HCT116 (cell line): ENCODE results near the gene ZBTB20. TPM values are rescaled to one million over a fixed set of nuclear protein-coding genes. Genes with fewer than 3 reads are reported as not detected.

Experiments used
- ATAC-seq: fragments of 200-7000 bp; cut with Tn5 transposase; 2 replicates; pipeline ENCODE4 v1.9.1; 2020; ENCODE audit warnings: mild to moderate bottlenecking, moderate library complexity
- BruUV-seq: library from RNA; stranded (reverse); fragments of 400-500 nt; replicated peaks from 2 replicates; lab custom pipeline; 2021; lab: Mats Ljungman, UMichigan
- CTCF ChIA-PET: fragments of 300-600 bp; sonication (Branson Sonifier 250); formaldehyde crosslinking; loops from one replicate; lab custom pipeline; 2021; ENCODE audit warnings: antibody characterized with exemption; lab: Charles Lee
- POLR2A ChIA-PET: fragments of 300-600, 350-600 bp; sonication (Branson Sonifier 250); formaldehyde crosslinking; loops from one replicate; lab custom pipeline; 2021; ENCODE audit warnings: antibody characterized with exemption; lab: Charles Lee
- RAD21 ChIA-PET, 2 experiments: fragments of 300-600 bp; sonication (Branson Sonifier 250); formaldehyde crosslinking; loops; one replicate each; lab custom pipeline; 2023; ENCODE audit warnings: low total read pairs in 2 of 2; ENCODE audit not compliant: uncharacterized antibody in 2 of 2, unreplicated experiment in 2 of 2, low non-redundant PET in 1 of 2; lab: Charles Lee
- DNase-seq: peaks from one replicate; pipeline ENCODE4 v3.0.0-alpha.2; 2010; ENCODE audit warnings: low read depth, low spot score
- H2AFZ ChIP-seq: fragments of 200-600 bp; shearing (Covaris generic), sonication (generic); 2 replicates; pipeline ENCODE4 v1.6.1; 2017; ENCODE audit warnings: low read depth, mixed run types, mixed read lengths, antibody characterized with exemption, low read length; ENCODE audit not compliant: poor library complexity, severe bottlenecking
- H3K27ac ChIP-seq: 2 replicates; pipeline ENCODE4 v1.5.1; 2012; ENCODE audit warnings: low read depth, low read length
- H3K27me3 ChIP-seq: fragments of 200-600 bp; sonication (generic); 2 replicates; pipeline ENCODE4 v1.6.1; 2016; ENCODE audit warnings: mixed run types, low read length, mixed read lengths; ENCODE audit not compliant: insufficient read depth
- H3K36me3 ChIP-seq, 2 experiments: fragments of 200-500 bp in 1 of 2; fragments of 200-600 bp in 1 of 2; sonication (Bioruptor generic) in 1 of 2; sonication (generic) in 1 of 2; 2 replicates each; pipeline versions ENCODE4 v1.5.1 to v1.6.1; 2014 to 2016; ENCODE audit warnings: low read length in 2 of 2, inconsistent platforms in 1 of 2, mixed read lengths in 1 of 2, mixed run types in 1 of 2; ENCODE audit not compliant: insufficient read depth in 2 of 2, control insufficient read depth in 1 of 2
- H3K4me1 ChIP-seq, 2 experiments: fragments of 200-600 bp in 1 of 2; sonication (generic) in 1 of 2; 2 replicates each; pipeline versions ENCODE4 v1.5.1 to v1.6.1; 2012 to 2017; ENCODE audit warnings: low read length in 2 of 2, inconsistent platforms in 1 of 2, mild to moderate bottlenecking in 1 of 2, mixed read lengths in 1 of 2, mixed run types in 1 of 2, moderate library complexity in 1 of 2; ENCODE audit not compliant: insufficient read depth in 2 of 2, control insufficient read depth in 1 of 2
- H3K4me2 ChIP-seq: fragments of 200-600 bp; sonication (generic); 2 replicates; pipeline ENCODE4 v1.6.1; 2017; ENCODE audit warnings: mixed run types, low read length, mixed read lengths
- H3K4me3 ChIP-seq, 2 experiments: fragments of 200-600 bp in 1 of 2; sonication (generic) in 1 of 2; replicated peaks in 1 of 2; 2 replicates each; pipeline ENCODE4 v1.5.1; 2011 to 2016; ENCODE audit warnings: low read length in 2 of 2, control low read depth in 1 of 2, low read depth in 1 of 2, mild to moderate bottlenecking in 1 of 2, mixed read lengths in 1 of 2, mixed run types in 1 of 2
- H3K79me2 ChIP-seq: fragments of 200-600 bp; sonication (generic); 2 replicates; pipeline ENCODE4 v1.6.1; 2017; ENCODE audit warnings: mild to moderate bottlenecking, mixed run types, low read length, moderate library complexity, mixed read lengths; ENCODE audit not compliant: insufficient read depth
- H3K9ac ChIP-seq: fragments of 200-600 bp; sonication (generic); 2 replicates; pipeline ENCODE4 v1.6.1; 2016; ENCODE audit warnings: low read length, mixed read lengths
- H3K9me2 ChIP-seq: fragments of 200-600 bp; sonication (generic), shearing (Covaris generic); 2 replicates; pipeline ENCODE4 v1.6.1; 2017; ENCODE audit warnings: mixed run types, mild to moderate bottlenecking, moderate library complexity; ENCODE audit not compliant: insufficient read depth
- H3K9me3 ChIP-seq, 2 experiments: fragments of 200-500 bp in 1 of 2; fragments of 200-600 bp in 1 of 2; sonication (Bioruptor generic) in 1 of 2; sonication (generic) in 1 of 2; 2 replicates each; pipeline ENCODE4 v1.6.1; 2014 to 2017; ENCODE audit warnings: low read length in 2 of 2, mixed read lengths in 2 of 2, inconsistent platforms in 1 of 2, low read depth in 1 of 2, mild to moderate bottlenecking in 1 of 2, mixed run types in 1 of 2, moderate library complexity in 1 of 2; ENCODE audit not compliant: control insufficient read depth in 1 of 2, insufficient read depth in 1 of 2
- H4K20me1 ChIP-seq: fragments of 200-600 bp; sonication (generic), shearing (Covaris generic); 2 replicates; pipeline ENCODE4 v1.6.1; 2017; ENCODE audit warnings: mixed run types, mild to moderate bottlenecking, moderate library complexity; ENCODE audit not compliant: insufficient read depth
- CEBPB ChIP-seq: IDR thresholded peaks from 2 replicates; pipeline ENCODE4 v1.6.1; 2012; ENCODE audit warnings: low read depth
- ELF1 ChIP-seq: IDR thresholded peaks from 2 replicates; pipeline ENCODE4 v1.6.1; 2012; ENCODE audit warnings: low read depth, borderline replicate concordance
- EZH2phosphoT487 ChIP-seq: fragments of 200-600 bp; IDR thresholded peaks from 2 replicates; pipeline ENCODE4 v1.6.1; 2018; ENCODE audit warnings: antibody characterized with exemption, borderline replicate concordance
- FOSL1 ChIP-seq: IDR thresholded peaks from 2 replicates; pipeline ENCODE4 v1.6.1; 2012; ENCODE audit warnings: low read depth
- POLR2A ChIP-seq: IDR thresholded peaks from 2 replicates; pipeline ENCODE4 v1.7.0; 2011; ENCODE audit warnings: borderline replicate concordance; ENCODE audit not compliant: insufficient read depth, insufficient read length; ENCODE audit errors: extremely low read depth
- POLR2AphosphoS5 ChIP-seq: IDR thresholded peaks from 2 replicates; pipeline ENCODE4 v1.6.1; 2011; ENCODE audit warnings: mild to moderate bottlenecking, low read depth, low read length, moderate library complexity
- SIN3A ChIP-seq: IDR thresholded peaks from 2 replicates; pipeline ENCODE4 v1.6.1; 2012; ENCODE audit warnings: low read depth
- SP1 ChIP-seq: IDR thresholded peaks from 2 replicates; pipeline ENCODE4 v1.6.1; 2012; ENCODE audit warnings: low read depth
- SRF ChIP-seq: IDR thresholded peaks from 2 replicates; pipeline ENCODE4 v1.6.1; 2012; ENCODE audit warnings: low read depth
- ZFX ChIP-seq: fragments of 450-650 bp; IDR thresholded peaks from 2 replicates; pipeline ENCODE4 v1.6.1; 2017
- intact Hi-C: fragments of 100-400 bp; cut with micrococcal nuclease; formaldehyde crosslinking; loops from 2 replicates; pipeline ENCODE4 v1.10.0; 2022
- total RNA-seq: library from RNA; stranded (reverse); gene quantifications from one replicate; pipeline ENCODE4 v1.2.1, GENCODE V29; 2021; ENCODE audit not compliant: unreplicated experiment
- TF ChIP-seq, protein P1 (sequence below): IDR thresholded peaks from 2 replicates; pipeline ENCODE4 v1.6.1; 2012
- TF ChIP-seq, protein P2 (sequence below), 3 experiments: fragments of 200-600 bp in 1 of 3; sonication (generic) in 1 of 3; IDR thresholded peaks in 2 of 3; conservative IDR thresholded peaks in 1 of 3; 2 replicates each; pipeline ENCODE4 v1.5.1; 2012 to 2017; ENCODE audit warnings: low read depth in 2 of 3, low read length in 2 of 3, antibody characterized with exemption in 1 of 3, borderline replicate concordance in 1 of 3, control low read depth in 1 of 3, mild to moderate bottlenecking in 1 of 3, mixed read lengths in 1 of 3, mixed run types in 1 of 3, moderate library complexity in 1 of 3; ENCODE audit not compliant: insufficient read depth in 1 of 3
- TF ChIP-seq, protein P3 (sequence below): IDR thresholded peaks from 2 replicates; pipeline ENCODE4 v1.6.1; 2011; ENCODE audit warnings: mild to moderate bottlenecking, low read length, moderate library complexity; ENCODE audit not compliant: insufficient replicate concordance; ENCODE audit errors: extremely low read depth

Gene ZBTB20
- total RNA-seq, 1 experiment from 2014 or later: 42.1 TPM

DNA sequence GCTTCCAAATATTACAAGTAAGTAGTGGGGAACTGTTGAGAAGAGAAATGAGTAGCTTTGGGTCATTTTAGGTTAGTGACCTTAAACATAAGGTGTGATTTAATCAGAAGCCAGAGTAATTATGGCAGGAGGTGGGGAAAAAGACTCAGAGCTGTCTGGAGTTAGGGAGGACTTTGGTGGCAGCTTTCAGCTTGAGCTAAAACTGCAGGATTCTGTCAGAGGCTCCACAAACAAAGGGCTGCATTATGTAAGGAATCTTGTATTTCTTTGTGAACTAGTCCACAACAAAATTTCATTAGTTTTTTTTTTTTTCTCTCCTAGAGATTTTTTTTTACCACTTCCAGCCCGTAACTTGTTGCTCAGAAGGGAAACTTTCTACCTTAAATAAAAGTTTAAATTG, 507.9 kb downstream of the ZBTB20 start:
- H3K4me2 ChIP-seq: peak overlapping the region; percentile 11
- H3K9me2 ChIP-seq: no peaks in the 10 kb centered on the region
- TF ChIP-seq POLR2AphosphoS5 (no peak), SRF (no peak), EZH2phosphoT487 (no peak)
- no peaks in the 10 kb centered on the region for H4K20me1 ChIP-seq
- peak overlapping the region; percentile 97; the same call in 1 of the 2 replicates for H3K27ac ChIP-seq
- POLR2A ChIA-PET: no interaction called here
- H2AFZ ChIP-seq: no peak overlapping the region
- no peak for DNase-seq
- peaks cover 0 to 27% of the 10 kb centered on the region in 2 experiments; a peak in 2 of 4 replicates for H3K36me3 ChIP-seq
- peaks cover 59 to 62% of the 10 kb centered on the region in 2 experiments for H3K4me1 ChIP-seq
- CTCF ChIA-PET: no interaction called here
- intact Hi-C loops: no loop called here
- peaks cover 0 to 5% of the 10 kb centered on the region in 2 experiments; a peak in 3 of 4 replicates for H3K9me3 ChIP-seq
- no peaks in the 10 kb centered on the region for H3K27me3 ChIP-seq
- no TSS peak for BruUV-seq
- peak overlapping the region; percentile 15 for H3K9ac ChIP-seq
- ATAC-seq: no peak
- peaks cover 76% of the 10 kb centered on the region for H3K79me2 ChIP-seq
- no peak overlapping the region for H3K4me3 ChIP-seq
- RAD21 ChIA-PET: no interaction called here

DNA sequence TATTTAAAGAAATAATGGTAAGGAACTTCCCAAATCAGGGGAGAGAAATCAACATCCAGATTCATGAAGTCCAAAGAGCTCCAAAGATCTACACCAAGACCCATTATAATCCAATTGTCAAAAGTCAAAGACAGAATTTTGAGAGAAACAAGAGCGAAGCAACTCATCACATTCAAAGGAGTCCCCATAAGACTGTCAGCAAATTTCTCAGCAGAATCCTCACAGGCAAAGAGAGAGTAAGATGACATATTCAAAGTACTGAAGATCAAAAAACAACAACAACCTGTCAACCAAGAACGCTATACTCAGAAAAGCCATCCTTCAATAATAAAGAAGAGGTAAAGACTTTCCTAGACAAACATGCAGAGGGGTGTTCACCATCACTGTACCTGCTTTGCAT, 511.2 kb downstream of the ZBTB20 start:
- H3K9me2 ChIP-seq: no peaks in the 10 kb centered on the region
- TF ChIP-seq, protein P1, sequence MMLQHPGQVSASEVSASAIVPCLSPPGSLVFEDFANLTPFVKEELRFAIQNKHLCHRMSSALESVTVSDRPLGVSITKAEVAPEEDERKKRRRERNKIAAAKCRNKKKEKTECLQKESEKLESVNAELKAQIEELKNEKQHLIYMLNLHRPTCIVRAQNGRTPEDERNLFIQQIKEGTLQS: no peak
- TF ChIP-seq, protein P2, sequence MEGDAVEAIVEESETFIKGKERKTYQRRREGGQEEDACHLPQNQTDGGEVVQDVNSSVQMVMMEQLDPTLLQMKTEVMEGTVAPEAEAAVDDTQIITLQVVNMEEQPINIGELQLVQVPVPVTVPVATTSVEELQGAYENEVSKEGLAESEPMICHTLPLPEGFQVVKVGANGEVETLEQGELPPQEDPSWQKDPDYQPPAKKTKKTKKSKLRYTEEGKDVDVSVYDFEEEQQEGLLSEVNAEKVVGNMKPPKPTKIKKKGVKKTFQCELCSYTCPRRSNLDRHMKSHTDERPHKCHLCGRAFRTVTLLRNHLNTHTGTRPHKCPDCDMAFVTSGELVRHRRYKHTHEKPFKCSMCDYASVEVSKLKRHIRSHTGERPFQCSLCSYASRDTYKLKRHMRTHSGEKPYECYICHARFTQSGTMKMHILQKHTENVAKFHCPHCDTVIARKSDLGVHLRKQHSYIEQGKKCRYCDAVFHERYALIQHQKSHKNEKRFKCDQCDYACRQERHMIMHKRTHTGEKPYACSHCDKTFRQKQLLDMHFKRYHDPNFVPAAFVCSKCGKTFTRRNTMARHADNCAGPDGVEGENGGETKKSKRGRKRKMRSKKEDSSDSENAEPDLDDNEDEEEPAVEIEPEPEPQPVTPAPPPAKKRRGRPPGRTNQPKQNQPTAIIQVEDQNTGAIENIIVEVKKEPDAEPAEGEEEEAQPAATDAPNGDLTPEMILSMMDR (IDR thresholded peaks at IDR 0.05 in 2 of 3, conservative IDR thresholded peaks at IDR 0.05 in 1 of 3; ENCODE audit: borderline replicate concordance in 1 of 3, insufficient read depth in 1 of 3, low read depth in 2 of 3, low read length in 2 of 3): no peak
- TF ChIP-seq CEBPB: no peak
- no peak for TF ChIP-seq POLR2AphosphoS5
- no peak for TF ChIP-seq POLR2A
- TF ChIP-seq SP1: no peak
- no peak for TF ChIP-seq ELF1
- TF ChIP-seq ZFX: no peak
- TF ChIP-seq, protein P3, sequence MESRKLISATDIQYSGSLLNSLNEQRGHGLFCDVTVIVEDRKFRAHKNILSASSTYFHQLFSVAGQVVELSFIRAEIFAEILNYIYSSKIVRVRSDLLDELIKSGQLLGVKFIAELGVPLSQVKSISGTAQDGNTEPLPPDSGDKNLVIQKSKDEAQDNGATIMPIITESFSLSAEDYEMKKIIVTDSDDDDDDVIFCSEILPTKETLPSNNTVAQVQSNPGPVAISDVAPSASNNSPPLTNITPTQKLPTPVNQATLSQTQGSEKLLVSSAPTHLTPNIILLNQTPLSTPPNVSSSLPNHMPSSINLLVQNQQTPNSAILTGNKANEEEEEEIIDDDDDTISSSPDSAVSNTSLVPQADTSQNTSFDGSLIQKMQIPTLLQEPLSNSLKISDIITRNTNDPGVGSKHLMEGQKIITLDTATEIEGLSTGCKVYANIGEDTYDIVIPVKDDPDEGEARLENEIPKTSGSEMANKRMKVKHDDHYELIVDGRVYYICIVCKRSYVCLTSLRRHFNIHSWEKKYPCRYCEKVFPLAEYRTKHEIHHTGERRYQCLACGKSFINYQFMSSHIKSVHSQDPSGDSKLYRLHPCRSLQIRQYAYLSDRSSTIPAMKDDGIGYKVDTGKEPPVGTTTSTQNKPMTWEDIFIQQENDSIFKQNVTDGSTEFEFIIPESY: no peak
- no peak for TF ChIP-seq SIN3A
- no peak for TF ChIP-seq FOSL1
- H2AFZ ChIP-seq: no peak overlapping the region
- peaks cover 71% of the 10 kb centered on the region for H3K79me2 ChIP-seq
- no TSS peak for BruUV-seq
- no peak overlapping the region for H3K27ac ChIP-seq
- H3K9ac ChIP-seq: no peak overlapping the region
- RAD21 ChIA-PET: no interaction called here
- H3K9me3 ChIP-seq: peaks cover 0 to 5% of the 10 kb centered on the region in 2 experiments; a peak in 3 of 4 replicates
- no peaks in the 10 kb centered on the region for H4K20me1 ChIP-seq
- POLR2A ChIA-PET: interaction anchor here (1.9 kb wide), 1 partner anchor 11 kb away, joined by 5 read pairs; no protein-coding TSS in a partner anchor
- no peaks in the 10 kb centered on the region for H3K27me3 ChIP-seq
- DNase-seq (no peak), ATAC-seq (no peak)
- CTCF ChIA-PET: no interaction called here
- no peak overlapping the region for H3K4me2 ChIP-seq
- H3K4me1 ChIP-seq: peaks cover 41 to 49% of the 10 kb centered on the region in 2 experiments
- intact Hi-C loops: no loop called here
- H3K36me3 ChIP-seq: peaks cover 0 to 27% of the 10 kb centered on the region in 2 experiments; a peak in 2 of 4 replicates
- H3K4me3 ChIP-seq: no peak overlapping the region
